GM12891 (cell line): ENCODE data around the gene AGFG2.

Source experiments
- POLR2A ChIP-seq: IDR thresholded peaks from 2 replicates; pipeline ENCODE4 v1.6.1; 2011; ENCODE audit warnings: low read depth, low read length, control low read depth
- POLR2AphosphoS5 ChIP-seq: IDR thresholded peaks from 2 replicates; pipeline ENCODE4 v1.6.1; 2011; ENCODE audit warnings: low read depth, low read length, control low read depth
- POU2F2 ChIP-seq: IDR thresholded peaks from 2 replicates; pipeline ENCODE4 v1.6.1; 2011; ENCODE audit warnings: low read depth, mild to moderate bottlenecking, control low read depth, low read length, moderate library complexity
- SPI1 ChIP-seq: IDR thresholded peaks from 2 replicates; pipeline ENCODE4 v1.6.1; 2011; ENCODE audit warnings: low read depth, low read length, control low read depth
- TAF1 ChIP-seq: IDR thresholded peaks from 2 replicates; pipeline ENCODE4 v1.6.1; 2011; ENCODE audit warnings: low read depth, low read length, control low read depth

- TF ChIP-seq SPI1, result no peak
- TF ChIP-seq POLR2A, result no peak
- TF ChIP-seq POU2F2, result no peak
- no peak for TF ChIP-seq TAF1
- TF ChIP-seq POLR2AphosphoS5, result no peak
Measured at GRCh38 chr7:100491192-100491578, 47.8 kb upstream of the AGFG2 start.
